Measurements from ENCODE around the gene TRIM33.

The TRIM33 gene

DNA sequence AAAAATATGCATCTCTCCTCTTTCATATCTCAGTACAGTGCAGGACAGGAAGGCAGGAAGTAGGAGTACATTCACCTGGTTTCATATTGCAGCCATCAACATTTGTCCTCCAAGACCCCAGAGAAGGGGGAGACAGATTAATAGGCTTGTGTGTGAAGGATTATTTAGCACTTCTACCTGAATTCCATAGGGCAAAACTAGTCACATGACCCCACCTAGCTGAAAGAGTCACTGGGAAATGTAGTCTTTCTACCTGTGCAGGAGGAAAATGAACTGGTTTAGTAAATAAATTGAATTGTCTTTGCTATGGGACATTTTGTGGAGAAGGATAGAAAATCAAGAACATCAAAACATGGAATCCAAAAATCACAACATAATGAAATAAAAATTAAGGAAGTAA lies 13.9 kb upstream of the TRIM33 start:
- Histone ChIP-seq H3K4me3 (replicated peaks; ENCODE audit: low read depth, low read length) (no peak overlapping the region), H3K27me3 (replicated peaks; ENCODE audit: control insufficient read depth, insufficient read depth, low read length) (no peaks in the 10 kb centered on the region), H3K36me3 (ENCODE audit: control insufficient read depth, insufficient read depth, low read length) (no peaks in the 10 kb centered on the region)
- TF ChIP-seq, protein P1, sequence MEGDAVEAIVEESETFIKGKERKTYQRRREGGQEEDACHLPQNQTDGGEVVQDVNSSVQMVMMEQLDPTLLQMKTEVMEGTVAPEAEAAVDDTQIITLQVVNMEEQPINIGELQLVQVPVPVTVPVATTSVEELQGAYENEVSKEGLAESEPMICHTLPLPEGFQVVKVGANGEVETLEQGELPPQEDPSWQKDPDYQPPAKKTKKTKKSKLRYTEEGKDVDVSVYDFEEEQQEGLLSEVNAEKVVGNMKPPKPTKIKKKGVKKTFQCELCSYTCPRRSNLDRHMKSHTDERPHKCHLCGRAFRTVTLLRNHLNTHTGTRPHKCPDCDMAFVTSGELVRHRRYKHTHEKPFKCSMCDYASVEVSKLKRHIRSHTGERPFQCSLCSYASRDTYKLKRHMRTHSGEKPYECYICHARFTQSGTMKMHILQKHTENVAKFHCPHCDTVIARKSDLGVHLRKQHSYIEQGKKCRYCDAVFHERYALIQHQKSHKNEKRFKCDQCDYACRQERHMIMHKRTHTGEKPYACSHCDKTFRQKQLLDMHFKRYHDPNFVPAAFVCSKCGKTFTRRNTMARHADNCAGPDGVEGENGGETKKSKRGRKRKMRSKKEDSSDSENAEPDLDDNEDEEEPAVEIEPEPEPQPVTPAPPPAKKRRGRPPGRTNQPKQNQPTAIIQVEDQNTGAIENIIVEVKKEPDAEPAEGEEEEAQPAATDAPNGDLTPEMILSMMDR (IDR thresholded peaks at IDR 0.05; ENCODE audit: insufficient read depth, low read length, poor library complexity, severe bottlenecking) = no peak
- no peak for DNase-seq (ENCODE audit: extremely low read depth, insufficient read length)

DNA sequence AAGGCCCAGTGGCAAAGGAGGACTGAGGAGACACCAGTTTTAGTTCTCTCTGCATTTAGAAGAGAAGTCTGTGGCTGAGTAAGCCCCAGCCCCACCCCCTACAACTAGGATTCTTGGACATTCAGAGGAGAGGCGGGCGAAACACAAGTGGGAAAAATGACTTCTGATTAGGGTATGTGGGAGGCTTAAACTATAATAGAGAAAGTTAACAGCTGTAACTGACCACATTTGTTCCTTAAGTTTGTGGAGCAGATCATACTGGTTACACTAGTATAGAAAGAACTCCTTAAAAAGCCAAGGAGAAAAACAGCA lies 11.2 kb upstream of the TRIM33 start:
- Histone ChIP-seq H3K27me3 (replicated peaks; ENCODE audit: control insufficient read depth, insufficient read depth, low read length) (no peaks in the 10 kb centered on the region), H3K36me3 (ENCODE audit: control insufficient read depth, insufficient read depth, low read length) (no peaks in the 10 kb centered on the region), H3K4me3 (replicated peaks; ENCODE audit: low read depth, low read length) (no peak overlapping the region)
- DNase-seq (ENCODE audit: extremely low read depth, insufficient read length) = no peak
- TF ChIP-seq, protein P1 (IDR thresholded peaks at IDR 0.05; ENCODE audit: insufficient read depth, low read length, poor library complexity, severe bottlenecking) = no peak

DNA sequence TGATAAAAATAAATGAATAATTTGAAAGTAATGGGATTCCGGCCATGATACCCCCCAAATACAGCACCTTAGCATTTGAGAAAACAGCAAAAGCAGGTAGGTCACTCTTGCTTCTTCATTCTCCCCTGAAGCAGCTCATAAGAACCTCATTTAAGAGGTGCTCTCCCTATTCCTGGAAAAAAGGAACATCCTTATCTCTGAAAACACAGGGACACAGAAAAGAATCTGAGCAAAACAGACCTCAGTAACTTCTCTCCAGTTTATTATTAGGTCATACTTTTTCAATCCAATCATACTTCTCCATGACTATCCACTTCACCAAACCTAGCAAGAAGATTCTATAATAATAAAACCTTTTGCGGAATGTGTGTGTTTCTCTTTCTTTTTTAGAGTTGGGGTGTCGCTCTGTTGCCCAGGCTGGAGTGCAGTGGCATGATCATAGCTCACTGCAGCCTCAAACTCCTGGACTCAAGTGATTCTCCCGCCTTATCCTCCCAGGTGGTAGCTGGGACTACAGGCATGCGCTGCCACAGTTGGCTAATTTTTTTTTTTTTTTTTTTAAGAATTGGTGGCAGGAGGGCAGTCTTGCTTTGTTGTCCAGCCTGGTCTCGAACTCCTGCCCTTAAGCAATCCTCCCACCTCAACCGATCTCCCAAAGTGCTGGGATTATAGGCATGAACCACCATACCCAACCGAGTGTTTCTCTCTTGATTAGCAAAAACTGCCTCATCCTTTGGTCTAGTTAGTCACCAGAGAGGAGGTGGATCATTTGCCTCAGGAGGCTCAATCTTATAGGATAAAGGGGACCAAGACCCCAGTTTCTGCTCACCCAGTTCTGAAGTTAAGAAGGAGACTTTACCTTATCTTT lies 10.6 kb upstream of the TRIM33 start:
- TF ChIP-seq, protein P1 (IDR thresholded peaks at IDR 0.05; ENCODE audit: insufficient read depth, low read length, poor library complexity, severe bottlenecking) = no peak
- no peak for DNase-seq (ENCODE audit: extremely low read depth, insufficient read length)
- Histone ChIP-seq H3K27me3 (replicated peaks; ENCODE audit: control insufficient read depth, insufficient read depth, low read length) (no peaks in the 10 kb centered on the region), H3K4me3 (replicated peaks; ENCODE audit: low read depth, low read length) (no peak overlapping the region), H3K36me3 (ENCODE audit: control insufficient read depth, insufficient read depth, low read length) (no peaks in the 10 kb centered on the region)

DNA sequence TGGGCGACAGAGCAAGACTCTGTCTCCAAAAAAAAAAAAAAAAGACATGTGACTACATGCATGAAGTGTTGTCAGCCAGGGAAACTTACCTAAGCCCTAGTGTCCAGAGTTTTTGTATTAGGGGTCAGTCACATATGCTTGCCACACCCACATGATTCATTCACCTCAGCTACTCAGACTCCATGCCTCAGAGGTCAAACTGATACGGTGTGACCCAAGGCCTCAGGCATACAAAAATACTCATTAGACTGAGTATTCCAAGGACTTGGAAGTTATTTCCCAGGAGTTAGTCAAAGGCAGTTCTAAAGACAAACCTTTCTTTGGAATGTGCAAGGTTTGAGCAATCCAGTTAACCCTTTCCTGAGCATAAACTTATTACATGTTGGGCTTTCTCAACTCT lies 6.3 kb upstream of the TRIM33 start:
- DNase-seq (ENCODE audit: extremely low read depth, insufficient read length) = no peak
- H3K36me3 ChIP-seq (ENCODE audit: control insufficient read depth, insufficient read depth, low read length) = no peaks in the 10 kb centered on the region
- H3K27me3 ChIP-seq (replicated peaks; ENCODE audit: control insufficient read depth, insufficient read depth, low read length) = no peaks in the 10 kb centered on the region
- TF ChIP-seq, protein P1 (IDR thresholded peaks at IDR 0.05; ENCODE audit: insufficient read depth, low read length, poor library complexity, severe bottlenecking) = no peak
- no peak overlapping the region for H3K4me3 ChIP-seq (replicated peaks; ENCODE audit: low read depth, low read length)

DNA sequence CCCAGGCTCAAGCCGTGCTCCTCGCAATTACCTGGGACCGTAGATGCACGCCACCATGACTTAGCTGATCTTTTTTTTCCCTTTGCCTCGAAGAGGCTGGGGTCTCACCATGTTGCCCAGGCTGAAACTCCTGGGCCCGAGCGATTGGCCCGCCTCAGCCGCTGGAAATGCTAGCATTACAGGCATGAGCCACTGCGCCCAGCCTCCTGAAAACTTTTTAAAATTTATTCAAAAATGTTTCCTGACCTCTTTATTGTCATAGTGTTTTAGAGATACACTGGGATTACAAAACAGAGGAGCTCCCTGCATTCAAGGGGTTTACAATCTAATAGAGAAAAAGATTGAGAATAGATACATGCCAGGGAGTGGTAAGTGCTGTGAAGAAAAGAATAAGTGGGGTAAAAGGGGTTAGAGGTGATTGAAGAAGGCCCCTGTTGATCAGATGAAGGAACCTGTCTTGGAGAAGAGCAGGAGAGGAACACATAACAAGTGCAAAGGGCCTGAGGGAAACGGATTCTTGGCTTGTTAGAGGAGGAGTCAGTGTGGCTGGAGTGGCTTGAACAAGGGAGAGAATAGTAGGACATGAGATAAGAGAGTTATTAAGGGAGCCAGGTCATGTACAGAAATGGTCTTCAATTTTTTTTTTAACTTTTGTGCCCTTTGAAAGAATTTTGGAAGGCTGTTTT lies 1.7 kb upstream of the TRIM33 start:
- Histone ChIP-seq H3K27me3 (replicated peaks; ENCODE audit: control insufficient read depth, insufficient read depth, low read length) (no peaks in the 10 kb centered on the region), H3K36me3 (ENCODE audit: control insufficient read depth, insufficient read depth, low read length) (no peaks in the 10 kb centered on the region), H3K4me3 (replicated peaks; ENCODE audit: low read depth, low read length) (peak overlapping the region; percentile 87)
- no peak for DNase-seq (ENCODE audit: extremely low read depth, insufficient read length)
- TF ChIP-seq, protein P1 (IDR thresholded peaks at IDR 0.05; ENCODE audit: insufficient read depth, low read length, poor library complexity, severe bottlenecking) = no peak
